ENCODE measurements around the gene RINL. TPM values are rescaled to one million over a fixed set of nuclear protein-coding genes. Genes with fewer than 3 reads are reported as not detected.
"Not testable (repeated sequence)": the region's sequence is repeated elsewhere in the genome, so short reads cannot be mapped to it uniquely, and the experiment has no call there.

RINL gene
- total RNA-seq, 1 donor from 2014 or later = 4.6 TPM

GRCh38 chr19:38834104-38834490 lies 44.0 kb downstream of the RINL start:
- no peak for DNase-seq

GRCh38 chr19:38833092-38833425 lies 45.0 kb downstream of the RINL start:
- DNase-seq = no peak

DNA sequence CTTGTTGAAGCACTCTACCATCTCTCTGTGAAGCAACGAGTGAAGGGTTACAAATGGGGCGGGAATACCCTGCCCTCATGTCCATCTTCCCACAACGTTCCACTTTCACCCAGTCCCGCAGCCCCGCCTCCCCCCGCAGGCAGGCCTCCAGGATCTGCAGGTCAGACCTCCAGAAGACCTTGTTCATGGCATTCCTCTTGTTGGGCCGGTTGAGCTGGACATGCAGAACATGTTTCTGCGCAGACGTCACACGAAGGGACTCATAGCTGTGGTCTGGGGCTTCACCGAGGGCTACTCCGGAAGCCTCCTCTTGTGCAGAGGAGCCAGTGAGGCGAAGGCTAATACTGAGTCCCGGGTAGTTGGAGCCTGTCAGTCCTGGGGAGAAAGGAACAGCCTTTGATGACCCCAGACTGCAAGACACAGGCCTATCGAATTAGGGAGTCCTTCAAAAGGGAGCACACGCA lies 46.9 kb downstream of the RINL start:
- peak; percentile 27 for DNase-seq

DNA sequence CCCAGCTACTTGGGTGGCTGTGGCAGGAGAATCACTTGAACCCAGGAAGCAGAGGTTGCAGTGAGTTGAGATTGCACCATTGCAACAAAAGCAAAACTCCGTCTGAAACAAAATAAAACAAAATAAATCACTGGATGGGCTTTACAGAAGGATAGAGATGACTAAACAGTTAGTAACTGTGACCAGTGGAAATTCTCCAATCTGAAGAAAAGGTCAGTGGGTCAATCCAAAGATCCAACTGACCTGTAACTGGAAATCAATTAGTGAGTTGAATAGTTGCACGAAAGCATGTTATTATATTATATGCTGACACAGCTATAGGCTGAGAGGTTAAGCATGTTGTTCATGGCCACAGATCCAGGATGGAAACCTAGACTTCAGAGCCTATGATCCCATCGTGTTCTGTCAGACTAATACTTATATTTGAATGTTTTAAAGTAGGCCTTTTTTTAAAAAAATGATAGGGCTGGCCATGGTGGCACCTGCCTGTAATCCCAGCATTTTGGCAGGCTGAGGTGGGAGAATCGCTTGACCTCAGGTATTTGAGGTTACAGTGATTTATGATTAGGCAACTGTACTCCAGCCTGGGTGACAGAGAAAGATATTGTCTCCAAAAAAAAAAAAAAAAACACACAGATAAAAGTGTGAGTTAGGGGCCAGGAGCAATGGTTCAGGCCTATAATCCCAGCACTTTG lies 47.9 kb downstream of the RINL start:
- no peak for DNase-seq

DNA sequence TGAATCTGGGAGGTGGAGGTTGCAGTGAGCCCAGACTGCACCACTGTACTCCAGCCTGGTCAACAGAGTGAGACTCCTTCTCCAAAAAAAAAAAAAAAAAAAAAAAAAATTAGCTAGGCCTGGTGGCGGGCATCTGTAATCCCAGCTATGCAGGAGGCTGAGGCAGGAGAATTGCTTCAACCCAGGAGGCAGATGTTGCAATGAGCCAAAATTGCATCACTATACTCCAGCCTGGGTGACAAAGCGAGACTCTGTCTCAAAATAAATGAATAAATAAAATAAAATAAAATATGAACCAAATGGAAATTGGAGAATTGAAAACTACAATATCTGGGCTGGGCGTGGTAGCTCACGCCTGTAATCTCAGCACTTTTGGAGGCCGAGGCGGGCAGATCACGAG lies 48.9 kb downstream of the RINL start:
- not testable (repeated sequence) for DNase-seq

- DNase-seq = no peak
Measured at GRCh38 chr19:38826856-38827551, 51.1 kb downstream of the RINL start.

DNA sequence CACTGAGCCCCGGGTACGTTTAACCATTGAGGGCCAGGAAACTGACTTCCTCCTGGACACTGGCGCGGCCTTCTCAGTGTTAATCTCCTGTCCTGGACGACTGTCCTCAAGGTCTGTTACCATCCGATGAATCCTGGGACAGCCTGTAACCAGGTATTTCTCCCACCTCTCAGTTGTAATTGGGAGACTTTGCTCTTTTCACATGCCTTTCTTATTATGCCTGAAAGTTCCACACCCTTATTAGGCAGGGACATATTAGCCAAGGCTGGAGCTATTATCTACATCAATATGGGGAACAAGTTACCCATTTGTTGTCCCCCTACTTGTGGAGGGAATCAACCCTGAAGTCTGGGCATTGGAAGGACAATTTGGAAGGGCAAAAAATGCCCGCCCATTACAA lies 52.1 kb downstream of the RINL start:
- not testable (repeated sequence) for DNase-seq

DNA sequence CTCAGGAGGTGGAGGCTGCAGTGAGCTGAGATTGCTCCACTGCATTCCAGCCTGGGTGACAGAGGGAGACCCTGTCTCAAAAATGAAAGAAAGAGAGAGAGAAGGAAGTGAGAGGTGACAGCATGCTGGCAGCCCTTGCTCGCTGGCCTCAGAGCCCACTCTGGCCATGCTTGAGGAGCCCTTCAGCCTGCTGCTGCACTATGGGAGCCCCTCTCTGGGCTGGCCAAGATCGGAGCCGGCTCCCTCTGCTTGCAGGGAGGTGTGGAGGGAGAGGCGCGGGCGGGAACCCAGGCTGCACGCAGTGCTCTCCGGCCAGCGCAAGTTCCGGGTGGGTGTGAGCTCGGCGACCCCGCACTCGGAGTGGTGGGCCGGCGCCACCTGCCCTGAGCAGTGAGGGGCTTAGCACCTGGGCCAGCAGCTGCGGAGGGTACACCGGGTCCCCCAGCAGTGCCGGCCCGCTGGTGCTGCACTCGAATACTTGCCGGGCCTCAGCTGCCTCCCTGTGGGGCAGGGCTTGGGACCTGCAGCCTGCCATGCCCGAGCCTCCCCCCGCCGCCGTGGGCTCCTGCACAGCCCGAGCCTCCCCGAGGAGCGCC lies 56.7 kb downstream of the RINL start:
- not testable (repeated sequence) for DNase-seq

- no peak for DNase-seq
Measured at GRCh38 chr19:38819231-38819920, 58.7 kb downstream of the RINL start.

Other genes with a start within 250 kb of the RINL start
- gene ACTN4, start 230.6 kb downstream of the RINL start, total RNA-seq = 152 TPM
- gene CAPN12, start 133.8 kb downstream of the RINL start, total RNA-seq = 6.0 TPM
- gene LGALS7, start 104.8 kb downstream of the RINL start, total RNA-seq = 102 TPM
- 285 TPM for gene LGALS7B, start 89.1 kb downstream of the RINL start, total RNA-seq
- gene LGALS4, start 65.3 kb downstream of the RINL start, total RNA-seq = 1.3 TPM
- 50.1 TPM for gene ECH1, start 46.5 kb downstream of the RINL start, total RNA-seq
- 205 TPM for gene HNRNPL, start 28.3 kb downstream of the RINL start, total RNA-seq
- 46.1 TPM for gene SIRT2, start 21.3 kb upstream of the RINL start, total RNA-seq
- 5.0 TPM for gene NFKBIB, start 21.7 kb upstream of the RINL start, total RNA-seq
- 3.6 TPM for gene CCER2, start 33.9 kb upstream of the RINL start, total RNA-seq
- gene SARS2, start 52.5 kb upstream of the RINL start, total RNA-seq = 7.0 TPM
- 14.5 TPM for gene MRPS12, start 52.7 kb upstream of the RINL start, total RNA-seq
- 19.9 TPM for gene FBXO17, start 97.5 kb upstream of the RINL start, total RNA-seq
- 4.7 TPM for gene FBXO27, start 154.3 kb upstream of the RINL start, total RNA-seq
- gene ACP7, start 206.1 kb upstream of the RINL start, total RNA-seq = 5.2 TPM
- 8.8 TPM for gene PAK4, start 247.5 kb upstream of the RINL start, total RNA-seq

Measured in skin of body (tissue), 2 donors.